ENCODE measurements around the gene MLPH. TPM values are rescaled to one million over a fixed set of nuclear protein-coding genes. Genes with fewer than 3 reads are reported as not detected.

Gene MLPH
- total and polyA plus RNA-seq, 9 of the 15 experiments (the other 6 are each of a cell fraction or from before 2014, with no cell fraction given), result 0.22 TPM; not detected in 8

DNA sequence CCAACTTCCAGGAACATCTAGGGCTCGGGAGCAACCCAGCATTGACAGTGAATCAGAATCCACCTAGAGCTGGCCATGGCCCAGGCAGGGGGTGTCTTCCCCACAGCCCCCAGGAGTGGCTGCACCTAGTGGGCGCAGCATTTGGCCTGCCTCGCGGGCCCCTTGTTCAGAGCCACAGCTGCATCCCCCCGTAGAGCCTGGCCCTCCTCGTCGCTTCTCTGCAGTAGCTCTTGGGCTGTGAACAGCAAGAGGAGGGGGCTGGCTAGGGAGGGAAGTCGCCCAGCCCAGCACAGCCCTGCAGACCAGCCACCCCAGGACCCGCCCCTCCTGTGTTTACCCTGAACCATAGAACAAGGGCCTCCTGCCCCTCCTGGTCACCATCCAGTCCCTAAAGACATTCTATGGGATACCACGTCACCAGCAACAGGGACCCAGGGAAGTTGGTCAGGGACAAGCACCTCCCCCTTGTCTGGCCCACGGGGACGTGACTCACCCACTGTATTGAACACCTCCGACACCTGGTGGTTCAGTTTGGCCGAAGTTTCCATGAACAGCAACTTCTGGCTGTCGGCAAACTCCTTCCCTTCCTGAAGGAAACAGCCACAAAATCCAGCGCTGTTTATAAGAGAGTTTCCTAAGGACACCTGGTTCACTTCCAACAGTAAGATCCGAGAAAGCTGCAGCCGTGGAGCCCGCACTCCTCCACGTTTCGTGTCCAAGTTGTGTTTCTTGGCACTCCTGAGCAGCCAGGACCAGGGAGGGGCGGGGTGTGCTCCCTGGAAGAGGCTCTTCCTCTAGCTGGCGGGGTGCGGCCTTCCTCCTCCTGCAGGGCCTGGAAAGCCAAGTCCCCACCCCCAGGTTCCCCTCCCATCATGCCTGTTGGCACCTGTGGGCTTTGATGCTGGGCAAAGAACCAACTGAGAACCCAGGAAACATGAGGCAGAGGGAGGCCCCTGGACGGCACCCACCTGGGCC lies 88.1 kb downstream of the MLPH start (continued):
- TF ChIP-seq, protein P1, sequence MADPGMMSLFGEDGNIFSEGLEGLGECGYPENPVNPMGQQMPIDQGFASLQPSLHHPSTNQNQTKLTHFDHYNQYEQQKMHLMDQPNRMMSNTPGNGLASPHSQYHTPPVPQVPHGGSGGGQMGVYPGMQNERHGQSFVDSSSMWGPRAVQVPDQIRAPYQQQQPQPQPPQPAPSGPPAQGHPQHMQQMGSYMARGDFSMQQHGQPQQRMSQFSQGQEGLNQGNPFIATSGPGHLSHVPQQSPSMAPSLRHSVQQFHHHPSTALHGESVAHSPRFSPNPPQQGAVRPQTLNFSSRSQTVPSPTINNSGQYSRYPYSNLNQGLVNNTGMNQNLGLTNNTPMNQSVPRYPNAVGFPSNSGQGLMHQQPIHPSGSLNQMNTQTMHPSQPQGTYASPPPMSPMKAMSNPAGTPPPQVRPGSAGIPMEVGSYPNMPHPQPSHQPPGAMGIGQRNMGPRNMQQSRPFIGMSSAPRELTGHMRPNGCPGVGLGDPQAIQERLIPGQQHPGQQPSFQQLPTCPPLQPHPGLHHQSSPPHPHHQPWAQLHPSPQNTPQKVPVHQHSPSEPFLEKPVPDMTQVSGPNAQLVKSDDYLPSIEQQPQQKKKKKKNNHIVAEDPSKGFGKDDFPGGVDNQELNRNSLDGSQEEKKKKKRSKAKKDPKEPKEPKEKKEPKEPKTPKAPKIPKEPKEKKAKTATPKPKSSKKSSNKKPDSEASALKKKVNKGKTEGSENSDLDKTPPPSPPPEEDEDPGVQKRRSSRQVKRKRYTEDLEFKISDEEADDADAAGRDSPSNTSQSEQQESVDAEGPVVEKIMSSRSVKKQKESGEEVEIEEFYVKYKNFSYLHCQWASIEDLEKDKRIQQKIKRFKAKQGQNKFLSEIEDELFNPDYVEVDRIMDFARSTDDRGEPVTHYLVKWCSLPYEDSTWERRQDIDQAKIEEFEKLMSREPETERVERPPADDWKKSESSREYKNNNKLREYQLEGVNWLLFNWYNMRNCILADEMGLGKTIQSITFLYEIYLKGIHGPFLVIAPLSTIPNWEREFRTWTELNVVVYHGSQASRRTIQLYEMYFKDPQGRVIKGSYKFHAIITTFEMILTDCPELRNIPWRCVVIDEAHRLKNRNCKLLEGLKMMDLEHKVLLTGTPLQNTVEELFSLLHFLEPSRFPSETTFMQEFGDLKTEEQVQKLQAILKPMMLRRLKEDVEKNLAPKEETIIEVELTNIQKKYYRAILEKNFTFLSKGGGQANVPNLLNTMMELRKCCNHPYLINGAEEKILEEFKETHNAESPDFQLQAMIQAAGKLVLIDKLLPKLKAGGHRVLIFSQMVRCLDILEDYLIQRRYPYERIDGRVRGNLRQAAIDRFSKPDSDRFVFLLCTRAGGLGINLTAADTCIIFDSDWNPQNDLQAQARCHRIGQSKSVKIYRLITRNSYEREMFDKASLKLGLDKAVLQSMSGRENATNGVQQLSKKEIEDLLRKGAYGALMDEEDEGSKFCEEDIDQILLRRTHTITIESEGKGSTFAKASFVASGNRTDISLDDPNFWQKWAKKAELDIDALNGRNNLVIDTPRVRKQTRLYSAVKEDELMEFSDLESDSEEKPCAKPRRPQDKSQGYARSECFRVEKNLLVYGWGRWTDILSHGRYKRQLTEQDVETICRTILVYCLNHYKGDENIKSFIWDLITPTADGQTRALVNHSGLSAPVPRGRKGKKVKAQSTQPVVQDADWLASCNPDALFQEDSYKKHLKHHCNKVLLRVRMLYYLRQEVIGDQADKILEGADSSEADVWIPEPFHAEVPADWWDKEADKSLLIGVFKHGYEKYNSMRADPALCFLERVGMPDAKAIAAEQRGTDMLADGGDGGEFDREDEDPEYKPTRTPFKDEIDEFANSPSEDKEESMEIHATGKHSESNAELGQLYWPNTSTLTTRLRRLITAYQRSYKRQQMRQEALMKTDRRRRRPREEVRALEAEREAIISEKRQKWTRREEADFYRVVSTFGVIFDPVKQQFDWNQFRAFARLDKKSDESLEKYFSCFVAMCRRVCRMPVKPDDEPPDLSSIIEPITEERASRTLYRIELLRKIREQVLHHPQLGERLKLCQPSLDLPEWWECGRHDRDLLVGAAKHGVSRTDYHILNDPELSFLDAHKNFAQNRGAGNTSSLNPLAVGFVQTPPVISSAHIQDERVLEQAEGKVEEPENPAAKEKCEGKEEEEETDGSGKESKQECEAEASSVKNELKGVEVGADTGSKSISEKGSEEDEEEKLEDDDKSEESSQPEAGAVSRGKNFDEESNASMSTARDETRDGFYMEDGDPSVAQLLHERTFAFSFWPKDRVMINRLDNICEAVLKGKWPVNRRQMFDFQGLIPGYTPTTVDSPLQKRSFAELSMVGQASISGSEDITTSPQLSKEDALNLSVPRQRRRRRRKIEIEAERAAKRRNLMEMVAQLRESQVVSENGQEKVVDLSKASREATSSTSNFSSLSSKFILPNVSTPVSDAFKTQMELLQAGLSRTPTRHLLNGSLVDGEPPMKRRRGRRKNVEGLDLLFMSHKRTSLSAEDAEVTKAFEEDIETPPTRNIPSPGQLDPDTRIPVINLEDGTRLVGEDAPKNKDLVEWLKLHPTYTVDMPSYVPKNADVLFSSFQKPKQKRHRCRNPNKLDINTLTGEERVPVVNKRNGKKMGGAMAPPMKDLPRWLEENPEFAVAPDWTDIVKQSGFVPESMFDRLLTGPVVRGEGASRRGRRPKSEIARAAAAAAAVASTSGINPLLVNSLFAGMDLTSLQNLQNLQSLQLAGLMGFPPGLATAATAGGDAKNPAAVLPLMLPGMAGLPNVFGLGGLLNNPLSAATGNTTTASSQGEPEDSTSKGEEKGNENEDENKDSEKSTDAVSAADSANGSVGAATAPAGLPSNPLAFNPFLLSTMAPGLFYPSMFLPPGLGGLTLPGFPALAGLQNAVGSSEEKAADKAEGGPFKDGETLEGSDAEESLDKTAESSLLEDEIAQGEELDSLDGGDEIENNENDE (IDR thresholded peaks at IDR 0.05; ENCODE audit: low read depth, low read length), result no peak
- TF ChIP-seq NR2F6 (CRISPR knock-in tag; IDR thresholded peaks at IDR 0.05) (no peak), RB1 (IDR thresholded peaks at IDR 0.05; ENCODE audit: low read depth) (no peak), SOX6 (IDR thresholded peaks at IDR 0.05) (no peak), ARHGAP35 (IDR thresholded peaks at IDR 0.05; ENCODE audit: partially characterized antibody) (no peak), U2AF2 (optimal IDR thresholded peaks at IDR 0.05; ENCODE audit: low read depth, low read length) (no peak), ZNF316 (IDR thresholded peaks at IDR 0.05) (no peak)
- TF ChIP-seq, protein P2, sequence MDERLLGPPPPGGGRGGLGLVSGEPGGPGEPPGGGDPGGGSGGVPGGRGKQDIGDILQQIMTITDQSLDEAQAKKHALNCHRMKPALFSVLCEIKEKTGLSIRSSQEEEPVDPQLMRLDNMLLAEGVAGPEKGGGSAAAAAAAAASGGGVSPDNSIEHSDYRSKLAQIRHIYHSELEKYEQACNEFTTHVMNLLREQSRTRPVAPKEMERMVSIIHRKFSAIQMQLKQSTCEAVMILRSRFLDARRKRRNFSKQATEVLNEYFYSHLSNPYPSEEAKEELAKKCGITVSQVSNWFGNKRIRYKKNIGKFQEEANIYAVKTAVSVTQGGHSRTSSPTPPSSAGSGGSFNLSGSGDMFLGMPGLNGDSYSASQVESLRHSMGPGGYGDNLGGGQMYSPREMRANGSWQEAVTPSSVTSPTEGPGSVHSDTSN (CRISPR knock-in tag; IDR thresholded peaks at IDR 0.05; ENCODE audit: low read depth), result no peak
- TF ChIP-seq, protein P2 (tag; conservative IDR thresholded peaks at IDR 0.05; ENCODE audit: low read depth), result no peak

Measured in K562 (cell line).